Memory B cell (primary cell): ENCODE measurements around the gene FBRSL1.
A peak's percentile ranks its signal among the peaks of the same experiment; 100 is the strongest.

Experiments used
- ATAC-seq: fragments of 150-1000 bp; cut with Tn5 transposase; 2 replicates; pipeline ENCODE4 v1.10.0; 2021; ENCODE audit warnings: low read depth, mild to moderate bottlenecking, moderate library complexity
- DNase-seq, 2 donors: peaks; one replicate each; pipeline ENCODE4 v3.0.0; 2022; ENCODE audit warnings: low spot score in 2 of 2
- H3K27ac Mint-ChIP-seq: one replicate; pipeline ENCODE4 v1.8.0; 2022; ENCODE audit warnings: mild to moderate bottlenecking, moderate library complexity, mixed read lengths
- H3K27me3 Mint-ChIP-seq: one replicate; pipeline ENCODE4 v1.8.0; 2022; ENCODE audit warnings: mixed read lengths
- H3K36me3 Mint-ChIP-seq: one replicate; pipeline ENCODE4 v1.8.0; 2022; ENCODE audit warnings: mild to moderate bottlenecking, mixed read lengths
- H3K4me1 Mint-ChIP-seq: one replicate; pipeline ENCODE4 v1.8.0; 2022; ENCODE audit warnings: mixed read lengths
- H3K4me3 Mint-ChIP-seq: one replicate; pipeline ENCODE4 v1.8.0; 2022; ENCODE audit warnings: mild to moderate bottlenecking, moderate library complexity, mixed read lengths
- H3K9me3 Mint-ChIP-seq: one replicate; pipeline ENCODE4 v1.8.0; 2022; ENCODE audit warnings: mixed read lengths

Gene FBRSL1

DNA sequence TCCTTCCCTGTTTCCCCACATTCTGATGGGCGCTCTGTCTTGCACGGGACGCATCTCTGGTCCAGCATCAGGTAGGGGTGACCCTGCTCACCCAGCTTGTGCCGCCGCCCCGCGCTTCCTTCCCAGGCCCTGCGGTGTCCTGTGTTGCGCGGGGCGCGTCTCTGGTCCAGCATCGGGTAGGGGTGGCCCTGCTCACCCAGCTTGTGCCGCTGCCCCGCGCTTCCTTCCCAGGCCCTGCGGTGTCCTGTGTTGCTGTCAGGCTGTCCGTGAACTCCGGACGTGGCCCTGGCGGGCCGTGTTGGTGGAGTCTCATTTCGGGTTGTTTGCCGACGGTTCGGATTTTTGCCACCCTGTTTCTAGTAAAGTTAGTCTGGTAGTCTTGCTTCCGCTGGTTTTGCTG is 6.8 kb downstream of the FBRSL1 start:
- Mint-ChIP-seq H3K4me1 (peaks cover 60% of the 10 kb centered on the region), H3K4me3 (no peak overlapping the region)

GRCh38 chr12:132497514-132498405 is 7.8 kb downstream of the FBRSL1 start:
- Mint-ChIP-seq H3K4me3 (no peak overlapping the region), H3K36me3 (no peaks in the 10 kb centered on the region), H3K27me3 (no peaks in the 10 kb centered on the region), H3K27ac (no peak overlapping the region), H3K4me1 (peaks cover 56% of the 10 kb centered on the region), H3K9me3 (no peaks in the 10 kb centered on the region)
- ATAC-seq (no peak), DNase-seq (no peak)

More for the DNA sequence above, 6.8 kb downstream of the FBRSL1 start:
- no peak for DNase-seq
- ATAC-seq, result no peak
- no peaks in the 10 kb centered on the region for H3K9me3 Mint-ChIP-seq
- no peak overlapping the region for H3K27ac Mint-ChIP-seq
- H3K27me3 Mint-ChIP-seq, result no peaks in the 10 kb centered on the region
- peaks cover 3% of the 10 kb centered on the region for H3K36me3 Mint-ChIP-seq

GRCh38 chr12:132498931-132499330 is 9.0 kb downstream of the FBRSL1 start:
- H3K27ac Mint-ChIP-seq, result peak overlapping the region; percentile 75
- H3K36me3 Mint-ChIP-seq, result no peaks in the 10 kb centered on the region
- DNase-seq (no peak), ATAC-seq (no peak)
- H3K4me3 Mint-ChIP-seq, result no peak overlapping the region
- no peaks in the 10 kb centered on the region for H3K27me3 Mint-ChIP-seq
- H3K9me3 Mint-ChIP-seq, result no peaks in the 10 kb centered on the region
- H3K4me1 Mint-ChIP-seq, result peaks cover 56% of the 10 kb centered on the region

- Mint-ChIP-seq H3K27me3 (no peaks in the 10 kb centered on the region), H3K27ac (peak overlapping the region; percentile 63), H3K9me3 (no peaks in the 10 kb centered on the region), H3K4me1 (peaks cover 57% of the 10 kb centered on the region), H3K4me3 (peak overlapping the region; percentile 59), H3K36me3 (no peaks in the 10 kb centered on the region)
- DNase-seq (no peak), ATAC-seq (peak; percentile 79)
These were observed 10.3 kb downstream of the FBRSL1 start for GRCh38 chr12:132500142-132500855.

DNA sequence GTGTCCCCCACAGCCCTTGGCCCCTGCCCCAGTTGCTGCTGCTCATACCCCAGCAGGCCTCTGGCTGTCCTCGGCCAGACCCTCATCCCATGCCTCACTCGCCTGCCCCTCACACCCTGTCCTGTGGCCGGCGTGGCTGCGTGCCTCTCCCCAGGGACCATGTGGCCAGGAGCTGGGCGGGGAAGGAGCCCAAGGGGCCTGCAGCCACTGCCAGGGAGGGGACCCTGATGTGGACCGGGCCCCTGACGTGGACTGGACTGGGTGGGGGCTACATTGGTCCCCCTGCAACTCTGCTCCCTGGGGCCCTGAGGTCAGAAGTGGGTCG is 10.9 kb downstream of the FBRSL1 start:
- peaks cover 60% of the 10 kb centered on the region for H3K4me1 Mint-ChIP-seq
- H3K36me3 Mint-ChIP-seq, result no peaks in the 10 kb centered on the region
- ATAC-seq (no peak), DNase-seq (no peak)
- H3K27me3 Mint-ChIP-seq, result no peaks in the 10 kb centered on the region
- H3K9me3 Mint-ChIP-seq, result no peaks in the 10 kb centered on the region
- peak overlapping the region; percentile 63 for H3K27ac Mint-ChIP-seq
- H3K4me3 Mint-ChIP-seq, result peak overlapping the region; percentile 59

- ATAC-seq (no peak), DNase-seq (no peak)
- peak overlapping the region; percentile 37 for H3K4me3 Mint-ChIP-seq
- H3K9me3 Mint-ChIP-seq, result no peaks in the 10 kb centered on the region
- H3K4me1 Mint-ChIP-seq, result peaks cover 60% of the 10 kb centered on the region
- H3K36me3 Mint-ChIP-seq, result no peaks in the 10 kb centered on the region
- H3K27ac Mint-ChIP-seq, result peak overlapping the region; percentile 73
- H3K27me3 Mint-ChIP-seq, result no peaks in the 10 kb centered on the region
These were observed 11.4 kb downstream of the FBRSL1 start for GRCh38 chr12:132501204-132501940.

DNA sequence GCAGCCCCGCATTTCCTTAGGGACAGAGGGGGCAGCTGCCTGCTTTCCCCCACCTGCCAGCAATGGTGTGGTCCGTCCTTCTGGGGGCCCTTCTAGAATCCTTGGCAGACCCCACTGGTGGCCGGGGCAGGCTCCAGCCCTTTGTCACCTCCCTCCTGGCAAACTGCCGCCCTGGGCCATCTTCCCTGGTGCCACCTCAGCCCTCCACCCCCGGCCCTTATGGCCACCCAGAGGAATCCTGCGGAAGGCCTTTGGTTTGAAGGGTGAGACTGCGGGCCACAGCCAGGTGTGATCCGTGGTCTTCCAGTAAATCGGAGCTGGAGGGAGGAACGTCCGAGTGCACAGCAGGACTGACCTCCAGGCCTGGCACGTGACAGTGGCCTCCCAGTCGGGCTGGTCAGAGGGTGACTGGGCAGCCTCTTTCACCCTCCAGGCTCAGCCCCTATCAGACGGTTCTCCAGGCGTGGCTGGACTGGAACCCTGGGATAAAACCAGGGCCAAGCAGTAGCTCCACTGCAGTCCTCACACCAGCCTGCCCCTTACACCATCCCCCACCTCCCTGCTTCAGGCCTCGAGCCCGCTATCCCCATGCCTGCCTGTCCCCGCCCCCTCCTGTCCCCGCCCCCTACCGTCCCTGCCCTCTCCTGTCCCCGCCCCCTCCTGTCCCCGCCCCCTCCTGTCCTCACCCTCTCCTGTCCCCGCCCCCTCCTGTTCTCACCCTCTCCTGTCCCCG is 12.4 kb downstream of the FBRSL1 start:
- H3K9me3 Mint-ChIP-seq, result no peaks in the 10 kb centered on the region
- no peaks in the 10 kb centered on the region for H3K27me3 Mint-ChIP-seq
- peaks cover 54% of the 10 kb centered on the region for H3K4me1 Mint-ChIP-seq
- ATAC-seq (no peak), DNase-seq (no peak)
- peak overlapping the region; percentile 41 for H3K4me3 Mint-ChIP-seq
- no peaks in the 10 kb centered on the region for H3K36me3 Mint-ChIP-seq
- peak overlapping the region; percentile 73 for H3K27ac Mint-ChIP-seq

GRCh38 chr12:132502882-132503193 is 12.9 kb downstream of the FBRSL1 start:
- peaks cover 49% of the 10 kb centered on the region for H3K4me1 Mint-ChIP-seq
- H3K4me3 Mint-ChIP-seq, result peak overlapping the region; percentile 41
- ATAC-seq (no peak), DNase-seq (no peak)
- peak overlapping the region; percentile 67 for H3K27ac Mint-ChIP-seq
- no peaks in the 10 kb centered on the region for H3K9me3 Mint-ChIP-seq
- no peaks in the 10 kb centered on the region for H3K36me3 Mint-ChIP-seq
- H3K27me3 Mint-ChIP-seq, result no peaks in the 10 kb centered on the region

GRCh38 chr12:132503618-132504204 is 13.8 kb downstream of the FBRSL1 start:
- DNase-seq (no peak), ATAC-seq (no peak)
- H3K9me3 Mint-ChIP-seq, result no peaks in the 10 kb centered on the region
- H3K4me1 Mint-ChIP-seq, result peaks cover 49% of the 10 kb centered on the region
- H3K27ac Mint-ChIP-seq, result peak overlapping the region; percentile 41
- no peaks in the 10 kb centered on the region for H3K27me3 Mint-ChIP-seq
- H3K36me3 Mint-ChIP-seq, result no peaks in the 10 kb centered on the region
- H3K4me3 Mint-ChIP-seq, result no peak overlapping the region

DNA sequence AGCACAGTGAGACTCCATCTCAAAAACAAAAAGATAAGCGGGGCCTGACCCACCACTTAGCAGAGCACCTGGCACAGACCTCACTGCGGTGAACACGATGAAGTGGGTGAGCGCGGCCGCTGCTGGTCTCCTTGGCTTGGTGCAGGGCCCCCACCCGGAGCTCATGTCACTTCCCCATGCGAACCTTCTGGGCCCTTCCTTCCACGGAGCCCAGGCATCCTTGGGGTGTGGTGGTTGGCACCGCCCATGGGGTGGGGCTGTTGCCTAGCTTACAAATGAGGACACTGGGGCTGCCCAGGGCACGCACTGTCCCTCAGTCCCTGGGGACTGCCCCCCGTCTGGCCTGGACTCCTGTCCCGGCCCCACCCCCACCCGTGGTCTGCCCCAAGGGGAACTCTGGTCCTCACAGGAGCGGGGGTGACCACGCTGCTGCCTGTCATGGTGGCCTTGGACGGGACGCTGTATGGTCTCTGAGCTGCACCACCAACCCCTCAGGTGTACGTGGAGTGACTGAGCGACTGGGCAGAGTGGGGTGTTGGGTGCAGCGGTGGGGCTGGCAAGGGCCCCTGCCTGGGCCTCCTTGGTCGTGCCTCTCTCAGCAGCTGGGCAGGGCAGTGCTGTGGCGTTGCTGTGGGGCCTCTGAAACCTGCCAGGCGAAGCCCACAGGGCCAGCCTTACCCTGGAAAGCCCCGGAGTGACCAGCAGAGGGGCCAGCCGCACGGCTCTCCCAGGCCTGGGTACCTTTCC is 15.3 kb downstream of the FBRSL1 start:
- ATAC-seq (peak; percentile 53), DNase-seq (no peak)
- H3K4me1 Mint-ChIP-seq, result peaks cover 40% of the 10 kb centered on the region
- no peaks in the 10 kb centered on the region for H3K9me3 Mint-ChIP-seq
- peak overlapping the region; percentile 77 for H3K27ac Mint-ChIP-seq
- no peaks in the 10 kb centered on the region for H3K36me3 Mint-ChIP-seq
- H3K4me3 Mint-ChIP-seq, result peak overlapping the region; percentile 11
- no peaks in the 10 kb centered on the region for H3K27me3 Mint-ChIP-seq

- Mint-ChIP-seq H3K9me3 (no peaks in the 10 kb centered on the region), H3K27me3 (no peaks in the 10 kb centered on the region), H3K27ac (peak overlapping the region; percentile 77), H3K36me3 (no peaks in the 10 kb centered on the region), H3K4me3 (no peak overlapping the region), H3K4me1 (peaks cover 34% of the 10 kb centered on the region)
- DNase-seq (no peak), ATAC-seq (no peak)
These were observed 15.9 kb downstream of the FBRSL1 start for GRCh38 chr12:132505852-132506219.

DNA sequence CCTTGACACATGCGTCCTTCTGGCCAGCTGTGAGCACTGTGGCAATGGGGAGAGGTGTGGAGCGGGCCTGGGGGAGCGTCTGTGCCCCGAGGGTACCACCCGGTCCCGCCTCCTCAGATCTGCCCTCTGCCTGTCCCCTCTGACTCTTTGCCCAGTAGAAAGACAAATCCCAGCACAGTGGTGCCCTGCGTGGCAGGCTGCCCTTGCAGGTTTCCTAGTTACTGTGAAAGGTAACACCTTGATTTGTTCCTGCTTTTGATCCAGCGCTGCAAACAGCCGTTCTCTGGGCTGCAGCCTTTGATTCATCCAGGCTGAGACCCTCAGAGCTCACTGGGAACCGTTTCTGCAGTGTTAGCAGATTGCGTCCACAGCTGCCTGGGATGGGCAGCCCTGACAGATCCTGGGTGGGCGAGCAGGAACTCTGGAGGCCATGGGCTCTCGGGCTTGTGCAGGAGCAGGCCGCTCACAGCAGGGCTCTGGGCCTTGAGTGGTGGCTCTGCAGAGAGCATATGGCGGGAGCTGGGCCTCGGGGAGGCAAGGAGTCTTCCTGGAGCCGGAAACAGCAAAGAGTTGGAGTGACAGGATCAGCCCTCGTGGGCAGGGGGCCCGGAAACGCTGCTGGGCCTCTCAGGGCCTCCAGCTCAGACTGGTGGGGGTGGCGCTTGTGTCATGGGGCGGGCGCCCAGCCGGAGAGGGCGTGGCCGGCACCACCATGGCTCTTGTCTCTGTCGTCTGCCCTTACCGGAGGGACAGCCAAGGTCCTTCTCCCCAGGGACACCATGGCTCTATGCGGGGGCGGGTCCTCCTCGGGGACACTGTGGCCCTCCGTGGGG is 16.6 kb downstream of the FBRSL1 start:
- H3K27ac Mint-ChIP-seq, result no peak overlapping the region
- H3K27me3 Mint-ChIP-seq, result no peaks in the 10 kb centered on the region
- ATAC-seq (peak; percentile 53), DNase-seq (no peak)
- no peaks in the 10 kb centered on the region for H3K36me3 Mint-ChIP-seq
- peaks cover 34% of the 10 kb centered on the region for H3K4me1 Mint-ChIP-seq
- peak overlapping the region; percentile 29 for H3K4me3 Mint-ChIP-seq
- no peaks in the 10 kb centered on the region for H3K9me3 Mint-ChIP-seq
